WTC11 (cell line): Measurements from ENCODE around the gene HPSE2. TPM values are rescaled to one million over a fixed set of nuclear protein-coding genes. Genes with fewer than 3 reads are reported as not detected.

Experiments
- ATAC-seq: fragments of 200-7000 bp; cut with Tn5 transposase; 2 replicates; pipeline ENCODE4 v1.10.0; 2021; ENCODE audit warnings: mild to moderate bottlenecking, moderate library complexity
- CTCF ChIA-PET: fragments of 300-600 bp; sonication (Branson Sonifier 250); formaldehyde crosslinking; loops from one replicate; lab custom pipeline; 2021; ENCODE audit warnings: antibody characterized with exemption; lab: Charles Lee
- POLR2A ChIA-PET: fragments of 350-600 bp; sonication (Branson Sonifier 250); formaldehyde crosslinking; loops from one replicate; lab custom pipeline; 2021; ENCODE audit warnings: antibody characterized with exemption; lab: Charles Lee
- DNase-seq: peaks from one replicate; pipeline ENCODE4 v3.0.0; 2021; ENCODE audit warnings: low spot score
- H3K27ac Mint-ChIP-seq: 2 replicates; pipeline ENCODE4 v1.8.0; 2021; ENCODE audit warnings: mixed read lengths
- H3K27me3 Mint-ChIP-seq: 2 replicates; pipeline ENCODE4 v1.8.0; 2021; ENCODE audit warnings: low read depth, mild to moderate bottlenecking, moderate library complexity, mixed read lengths
- H3K36me3 Mint-ChIP-seq: 2 replicates; pipeline ENCODE4 v1.8.0; 2021; ENCODE audit warnings: mixed read lengths
- H3K4me1 Mint-ChIP-seq: 2 replicates; pipeline ENCODE4 v1.8.0; 2022; ENCODE audit warnings: mixed read lengths
- H3K4me3 Mint-ChIP-seq: 2 replicates; pipeline ENCODE4 v1.8.0; 2021; ENCODE audit warnings: mild to moderate bottlenecking, moderate library complexity, mixed read lengths
- H3K9me3 Mint-ChIP-seq: 2 replicates; pipeline ENCODE4 v1.8.0; 2021; ENCODE audit warnings: mixed read lengths
- FOXJ3 ChIP-seq: sonication (generic); formaldehyde crosslinking; IDR thresholded peaks from 2 replicates; pipeline ENCODE4 v1.9.0; 2021; ENCODE audit warnings: missing genetic modification reagents, mild to moderate bottlenecking, borderline replicate concordance
- FOXP1 ChIP-seq: sonication (generic); formaldehyde crosslinking; IDR thresholded peaks from 2 replicates; pipeline ENCODE4 v1.8.0; 2022; ENCODE audit warnings: missing genetic modification reagents, mild to moderate bottlenecking, moderate library complexity, borderline replicate concordance
- GABPB1 ChIP-seq: sonication (generic); formaldehyde crosslinking; IDR thresholded peaks from 2 replicates; pipeline ENCODE4 v1.8.1; 2023; ENCODE audit warnings: mild to moderate bottlenecking, missing genetic modification reagents
- IRF2 ChIP-seq: sonication (generic); formaldehyde crosslinking; IDR thresholded peaks from 2 replicates; pipeline ENCODE4 v1.8.0; 2022; ENCODE audit warnings: low read depth, missing genetic modification reagents, borderline replicate concordance
- MXD4 ChIP-seq: fragments of 250-450 bp; sonication (Bioruptor Pico); IDR thresholded peaks from 2 replicates; pipeline ENCODE4 v1.8.0; 2021; ENCODE audit warnings: mild to moderate bottlenecking, moderate library complexity, borderline replicate concordance
- NR2C2 ChIP-seq: sonication (generic); formaldehyde crosslinking; IDR thresholded peaks from 2 replicates; pipeline ENCODE4 v1.8.0; 2022; ENCODE audit warnings: mild to moderate bottlenecking, missing genetic modification reagents
- TEAD4 ChIP-seq: sonication (generic); formaldehyde crosslinking; IDR thresholded peaks from 2 replicates; pipeline ENCODE4 v1.8.0; 2022; ENCODE audit warnings: mild to moderate bottlenecking, missing genetic modification reagents
- TP53 ChIP-seq: sonication (generic); formaldehyde crosslinking; IDR thresholded peaks from 2 replicates; pipeline ENCODE4 v1.8.1; 2023; ENCODE audit warnings: mild to moderate bottlenecking, missing genetic modification reagents
- ZNF263 ChIP-seq: sonication (generic); formaldehyde crosslinking; IDR thresholded peaks from 2 replicates; pipeline ENCODE4 v1.8.1; 2022; ENCODE audit warnings: low read depth, mild to moderate bottlenecking, moderate library complexity, missing genetic modification reagents
- ZNF416 ChIP-seq: fragments of 250-450 bp; sonication (Bioruptor Pico); IDR thresholded peaks from 2 replicates; pipeline ENCODE4 v1.9.0; 2021; ENCODE audit warnings: mild to moderate bottlenecking, inconsistent platforms
- ZNF423 ChIP-seq: fragments of 250-450 bp; sonication (Bioruptor Pico); IDR thresholded peaks from 2 replicates; pipeline ENCODE4 v2.1.2; 2022; ENCODE audit warnings: mild to moderate bottlenecking, moderate library complexity
- ZNF671 ChIP-seq: fragments of 250-450 bp; sonication (Bioruptor Pico); IDR thresholded peaks from 2 replicates; pipeline ENCODE4 v1.8.0; 2021; ENCODE audit warnings: mild to moderate bottlenecking
- total RNA-seq: library from RNA; stranded (reverse); gene quantifications from 3 replicates; pipeline ENCODE4 v1.2.3, GENCODE V29; 2021
- TF ChIP-seq, protein P1 (sequence below): sonication (generic); formaldehyde crosslinking; IDR thresholded peaks from 2 replicates; pipeline ENCODE4 v1.8.0; 2022; ENCODE audit warnings: mild to moderate bottlenecking, missing genetic modification reagents
- TF ChIP-seq, protein P2 (sequence below): fragments of 250-450 bp; sonication (Bioruptor Pico); IDR thresholded peaks from 2 replicates; pipeline ENCODE4 v2.1.2; 2022; ENCODE audit warnings: mild to moderate bottlenecking, moderate library complexity
- TF ChIP-seq, protein P3 (sequence below): sonication (generic); formaldehyde crosslinking; IDR thresholded peaks from 2 replicates; pipeline ENCODE4 v1.8.1; 2022; ENCODE audit warnings: missing genetic modification reagents, borderline replicate concordance
- TF ChIP-seq, protein P4 (sequence below): sonication (generic); formaldehyde crosslinking; IDR thresholded peaks from 2 replicates; pipeline ENCODE4 v1.8.0; 2022; ENCODE audit warnings: mild to moderate bottlenecking, missing genetic modification reagents

The HPSE2 gene
- total RNA-seq, 1 experiment from 2014 or later, result 0.66 TPM

DNA sequence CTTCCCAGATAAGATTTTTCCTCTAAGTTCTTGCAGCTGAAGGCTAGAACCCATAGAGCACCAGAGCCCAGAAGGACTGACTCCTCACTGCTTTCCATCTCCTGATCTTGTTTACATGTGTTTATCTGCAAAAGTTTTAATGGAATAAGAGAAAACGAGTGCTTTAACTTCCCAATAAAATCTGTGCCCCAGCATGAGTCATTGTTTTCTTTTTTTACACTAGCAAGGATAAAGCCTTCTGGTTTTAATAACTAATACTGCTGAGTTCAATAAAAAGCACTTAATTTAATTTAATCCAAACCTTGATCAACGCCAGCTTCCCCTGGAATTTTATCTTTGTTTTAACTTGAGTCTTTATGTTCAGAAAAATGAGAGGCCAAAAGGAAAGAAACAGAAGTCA is 227.6 kb downstream of the HPSE2 start (continued):
- TF ChIP-seq, protein P1, sequence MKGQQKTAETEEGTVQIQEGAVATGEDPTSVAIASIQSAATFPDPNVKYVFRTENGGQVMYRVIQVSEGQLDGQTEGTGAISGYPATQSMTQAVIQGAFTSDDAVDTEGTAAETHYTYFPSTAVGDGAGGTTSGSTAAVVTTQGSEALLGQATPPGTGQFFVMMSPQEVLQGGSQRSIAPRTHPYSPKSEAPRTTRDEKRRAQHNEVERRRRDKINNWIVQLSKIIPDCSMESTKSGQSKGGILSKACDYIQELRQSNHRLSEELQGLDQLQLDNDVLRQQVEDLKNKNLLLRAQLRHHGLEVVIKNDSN (CRISPR knock-in tag), result no peak
- TF ChIP-seq GABPB1 (CRISPR knock-in tag) (no peak), FOXP1 (no peak), ZNF416 (CRISPR knock-in tag) (no peak), FOXJ3 (CRISPR knock-in tag) (no peak), ZNF423 (CRISPR knock-in tag) (no peak)
- TF ChIP-seq, protein P2, sequence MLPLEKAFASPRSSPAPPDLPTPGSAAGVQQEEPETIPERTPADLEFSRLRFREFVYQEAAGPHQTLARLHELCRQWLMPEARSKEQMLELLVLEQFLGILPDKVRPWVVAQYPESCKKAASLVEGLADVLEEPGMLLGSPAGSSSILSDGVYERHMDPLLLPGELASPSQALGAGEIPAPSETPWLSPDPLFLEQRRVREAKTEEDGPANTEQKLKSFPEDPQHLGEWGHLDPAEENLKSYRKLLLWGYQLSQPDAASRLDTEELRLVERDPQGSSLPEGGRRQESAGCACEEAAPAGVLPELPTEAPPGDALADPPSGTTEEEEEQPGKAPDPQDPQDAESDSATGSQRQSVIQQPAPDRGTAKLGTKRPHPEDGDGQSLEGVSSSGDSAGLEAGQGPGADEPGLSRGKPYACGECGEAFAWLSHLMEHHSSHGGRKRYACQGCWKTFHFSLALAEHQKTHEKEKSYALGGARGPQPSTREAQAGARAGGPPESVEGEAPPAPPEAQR, result no peak
- TF ChIP-seq, protein P3, sequence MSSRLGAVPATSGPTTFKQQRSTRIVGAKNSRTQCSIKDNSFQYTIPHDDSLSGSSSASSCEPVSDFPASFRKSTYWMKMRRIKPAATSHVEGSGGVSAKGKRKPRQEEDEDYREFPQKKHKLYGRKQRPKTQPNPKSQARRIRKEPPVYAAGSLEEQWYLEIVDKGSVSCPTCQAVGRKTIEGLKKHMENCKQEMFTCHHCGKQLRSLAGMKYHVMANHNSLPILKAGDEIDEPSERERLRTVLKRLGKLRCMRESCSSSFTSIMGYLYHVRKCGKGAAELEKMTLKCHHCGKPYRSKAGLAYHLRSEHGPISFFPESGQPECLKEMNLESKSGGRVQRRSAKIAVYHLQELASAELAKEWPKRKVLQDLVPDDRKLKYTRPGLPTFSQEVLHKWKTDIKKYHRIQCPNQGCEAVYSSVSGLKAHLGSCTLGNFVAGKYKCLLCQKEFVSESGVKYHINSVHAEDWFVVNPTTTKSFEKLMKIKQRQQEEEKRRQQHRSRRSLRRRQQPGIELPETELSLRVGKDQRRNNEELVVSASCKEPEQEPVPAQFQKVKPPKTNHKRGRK (CRISPR knock-in tag), result no peak
- TF ChIP-seq, all 79 proteins: peak for 0

DNA sequence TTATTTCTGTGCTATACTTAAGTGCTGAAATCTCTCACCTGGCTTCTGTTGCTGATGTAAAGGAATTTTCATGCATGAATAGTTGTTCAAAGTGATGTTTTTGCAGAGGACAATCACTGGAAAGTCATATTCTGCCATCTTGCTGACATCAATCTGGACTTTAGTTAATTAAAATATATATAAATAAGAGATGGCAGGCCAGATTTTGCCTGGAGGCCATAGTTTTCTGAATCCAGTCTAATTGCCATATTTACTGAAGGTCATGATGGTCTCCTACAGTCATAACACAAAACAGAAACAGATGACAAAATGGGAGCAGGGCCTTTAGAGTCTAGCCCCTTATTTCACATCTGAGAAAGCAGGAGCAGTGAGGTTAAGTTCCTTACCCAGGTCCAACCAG is 228.2 kb downstream of the HPSE2 start:
- DNase-seq, result no peak
- Mint-ChIP-seq H3K4me3 (no peak overlapping the region), H3K9me3 (peaks cover 36% of the 10 kb centered on the region), H3K36me3 (peaks cover 16% of the 10 kb centered on the region), H3K4me1 (peaks cover 3% of the 10 kb centered on the region; the same call in 1 of the 2 replicates), H3K27me3 (peaks cover 7% of the 10 kb centered on the region; the same call in 1 of the 2 replicates), H3K27ac (no peak overlapping the region)
- CTCF ChIA-PET, result interaction anchor here (1.0 kb wide), 1 partner anchor 165 kb away, joined by 3 read pairs; no protein-coding TSS in a partner anchor
- no peak for ATAC-seq
- POLR2A ChIA-PET, result no interaction called here
- TF ChIP-seq, protein P4, sequence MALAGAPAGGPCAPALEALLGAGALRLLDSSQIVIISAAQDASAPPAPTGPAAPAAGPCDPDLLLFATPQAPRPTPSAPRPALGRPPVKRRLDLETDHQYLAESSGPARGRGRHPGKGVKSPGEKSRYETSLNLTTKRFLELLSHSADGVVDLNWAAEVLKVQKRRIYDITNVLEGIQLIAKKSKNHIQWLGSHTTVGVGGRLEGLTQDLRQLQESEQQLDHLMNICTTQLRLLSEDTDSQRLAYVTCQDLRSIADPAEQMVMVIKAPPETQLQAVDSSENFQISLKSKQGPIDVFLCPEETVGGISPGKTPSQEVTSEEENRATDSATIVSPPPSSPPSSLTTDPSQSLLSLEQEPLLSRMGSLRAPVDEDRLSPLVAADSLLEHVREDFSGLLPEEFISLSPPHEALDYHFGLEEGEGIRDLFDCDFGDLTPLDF (CRISPR knock-in tag), result no peak
- TF ChIP-seq NR2C2 (CRISPR knock-in tag), result no peak
- TF ChIP-seq IRF2, result no peak
- TF ChIP-seq MXD4 (CRISPR knock-in tag), result no peak

DNA sequence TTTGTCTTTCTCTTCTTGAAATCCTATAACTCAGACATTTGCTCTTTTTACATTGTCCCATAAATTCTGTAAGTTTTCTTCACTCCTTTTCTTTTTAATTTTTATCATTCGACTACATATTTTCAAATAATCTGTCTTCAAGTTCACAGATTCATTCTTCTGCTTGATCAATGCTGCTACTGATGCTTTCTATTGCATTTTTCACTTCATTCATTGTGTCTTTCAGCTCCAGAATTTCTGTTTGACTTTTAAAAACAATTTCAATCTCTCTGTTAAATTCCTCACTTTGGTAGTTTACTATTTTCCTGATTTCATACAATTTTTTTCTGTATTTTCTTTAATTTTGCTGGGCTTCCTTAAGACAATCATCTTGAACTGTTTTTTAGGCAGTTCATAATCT is 230.4 kb downstream of the HPSE2 start:
- CTCF ChIA-PET, result no interaction called here
- Mint-ChIP-seq H3K36me3 (peaks cover 16% of the 10 kb centered on the region), H3K9me3 (peaks cover 36% of the 10 kb centered on the region), H3K4me1 (peaks cover 3% of the 10 kb centered on the region; the same call in 1 of the 2 replicates), H3K27me3 (peaks cover 7% of the 10 kb centered on the region; the same call in 1 of the 2 replicates), H3K4me3 (no peak overlapping the region), H3K27ac (no peak overlapping the region)
- TF ChIP-seq ZNF671 (CRISPR knock-in tag), result no peak
- TF ChIP-seq, protein P4 (CRISPR knock-in tag), result no peak
- no peak for TF ChIP-seq ZNF416 (CRISPR knock-in tag)
- TF ChIP-seq ZNF263 (CRISPR knock-in tag), result no peak
- no peak for TF ChIP-seq TEAD4 (CRISPR knock-in tag)
- no peak for TF ChIP-seq TP53 (CRISPR knock-in tag)
- ATAC-seq (no peak), DNase-seq (no peak)
- POLR2A ChIA-PET, result no interaction called here
